CD14-positive monocyte (primary cell): ENCODE data around the gene RAB1B. TPM values are rescaled to one million over a fixed set of nuclear protein-coding genes. Genes with fewer than 3 reads are reported as not detected.

Source experiments
- DNase-seq, 3 donors: peaks; one replicate each; pipeline ENCODE4 v3.0.0-alpha.2; 2011 to 2022
- H2AFZ ChIP-seq: 2 replicates; pipeline ENCODE4 v1.6.0; 2012; ENCODE audit warnings: mild to moderate bottlenecking, low read depth, low read length, inconsistent platforms; ENCODE audit not compliant: insufficient read depth, poor library complexity, severe bottlenecking
- H3K27ac ChIP-seq, 2 donors: 1 replicate in 1 of 2; 2 replicates in 1 of 2; pipeline ENCODE4 v1.5.1; 2012 to 2013; ENCODE audit warnings: low read length in 2 of 2, control low read depth in 1 of 2, inconsistent platforms in 1 of 2, low read depth in 1 of 2, mild to moderate bottlenecking in 1 of 2
- H3K27me3 ChIP-seq, 2 donors: one replicate each; pipeline versions ENCODE4 v1.6.0 to v1.6.1; 2011 to 2013; ENCODE audit warnings: low read length in 2 of 2; ENCODE audit not compliant: control insufficient read depth in 2 of 2, insufficient read depth in 2 of 2
- H3K36me3 ChIP-seq, 2 donors: replicated peaks in 1 of 2; 1 replicate in 1 of 2; 2 replicates in 1 of 2; pipeline versions ENCODE4 v1.5.1 to v1.6.1; 2012 to 2013; ENCODE audit warnings: low read length in 2 of 2, control low read depth in 1 of 2, inconsistent platforms in 1 of 2, mild to moderate bottlenecking in 1 of 2; ENCODE audit not compliant: insufficient read depth in 2 of 2, control insufficient read depth in 1 of 2
- H3K4me1 ChIP-seq, 2 donors: 1 replicate in 1 of 2; 2 replicates in 1 of 2; pipeline versions ENCODE4 v1.5.1 to v1.6.1; 2012 to 2013; ENCODE audit warnings: low read length in 2 of 2, control low read depth in 1 of 2, inconsistent platforms in 1 of 2, mild to moderate bottlenecking in 1 of 2, moderate library complexity in 1 of 2; ENCODE audit not compliant: insufficient read depth in 2 of 2, control insufficient read depth in 1 of 2
- H3K4me2 ChIP-seq: replicated peaks from 2 replicates; pipeline ENCODE3; 2012; ENCODE audit warnings: low read length, moderate library complexity, mild to moderate bottlenecking; ENCODE audit not compliant: poor library complexity, severe bottlenecking; ENCODE audit errors: extremely low read depth
- H3K4me3 ChIP-seq, 3 experiments: fragments of 200-600 bp in 1 of 3; sonication (generic) in 1 of 3; replicated peaks in 1 of 3; 1 replicate in 2 of 3; 2 replicates in 1 of 3; pipeline ENCODE4 v1.5.1; 2011 to 2013; ENCODE audit warnings: low read length in 3 of 3, mild to moderate bottlenecking in 3 of 3, control low read depth in 2 of 3, low read depth in 2 of 3, inconsistent platforms in 1 of 3, moderate library complexity in 1 of 3
- H3K79me2 ChIP-seq: 2 replicates; pipeline ENCODE4 v1.6.0; 2012; ENCODE audit warnings: mild to moderate bottlenecking, control low read depth, inconsistent platforms, low read length, moderate library complexity; ENCODE audit not compliant: insufficient read depth
- H3K9ac ChIP-seq: 2 replicates; pipeline ENCODE4 v1.6.0; 2017; ENCODE audit warnings: low read length, mild to moderate bottlenecking; ENCODE audit not compliant: insufficient read depth, poor library complexity, severe bottlenecking
- H3K9me3 ChIP-seq, 2 donors: replicated peaks in 1 of 2; 1 replicate in 1 of 2; 2 replicates in 1 of 2; pipeline versions ENCODE4 v1.5.1 to v1.6.1; 2012 to 2013; ENCODE audit warnings: low read length in 2 of 2, control low read depth in 1 of 2; ENCODE audit not compliant: control insufficient read depth in 1 of 2, insufficient read depth in 1 of 2
- H4K20me1 ChIP-seq: 2 replicates; pipeline ENCODE4 v1.6.0; 2012; ENCODE audit warnings: mild to moderate bottlenecking, low read length, control low read depth, moderate library complexity; ENCODE audit not compliant: insufficient read depth
- H3K27ac Mint-ChIP-seq, 7 donors: one replicate each; pipeline ENCODE4 v1.8.0; 2020; ENCODE audit warnings: mild to moderate bottlenecking in 7 of 7, mixed read lengths in 7 of 7, moderate library complexity in 6 of 7, inconsistent platforms in 2 of 7
- H3K27me3 Mint-ChIP-seq, 3 donors: one replicate each; pipeline ENCODE4 v1.8.0; 2021 to 2022; ENCODE audit warnings: low read depth in 3 of 3, mild to moderate bottlenecking in 3 of 3, mixed read lengths in 3 of 3, moderate library complexity in 3 of 3, inconsistent platforms in 1 of 3
- H3K36me3 Mint-ChIP-seq, 2 donors: one replicate each; pipeline ENCODE4 v1.8.0; 2020; ENCODE audit warnings: mixed read lengths in 2 of 2, inconsistent platforms in 1 of 2, mild to moderate bottlenecking in 1 of 2
- H3K4me1 Mint-ChIP-seq: one replicate; pipeline ENCODE4 v1.8.0; 2020; ENCODE audit warnings: mild to moderate bottlenecking, mixed read lengths
- H3K4me3 Mint-ChIP-seq, 2 donors: one replicate each; pipeline ENCODE4 v1.8.0; 2020; ENCODE audit warnings: mild to moderate bottlenecking in 2 of 2, mixed read lengths in 2 of 2, moderate library complexity in 1 of 2
- H3K9me3 Mint-ChIP-seq, 7 donors: one replicate each; pipeline ENCODE4 v1.8.0; 2020 to 2022; ENCODE audit warnings: mixed read lengths in 7 of 7, mild to moderate bottlenecking in 6 of 7, moderate library complexity in 6 of 7, inconsistent platforms in 2 of 7
- CTCF ChIP-seq: fragments of 200-600 bp; IDR thresholded peaks from one replicate; pipeline ENCODE4 v1.8.0; 2022; ENCODE audit warnings: antibody characterized with exemption, mild to moderate bottlenecking
- WGBS: methylation state at CpG from one replicate; pipeline ENCODE4 v1.1.5; 2013; ENCODE audit warnings: missing lambda C conversion rate; ENCODE audit not compliant: insufficient coverage; 5-methylcytosine and 5-hydroxymethylcytosine counted together
- intact Hi-C, 2 donors: fragments of 100-400 bp; cut with micrococcal nuclease; formaldehyde crosslinking; loops; one replicate each; pipeline versions ENCODE4 v1.15.0 to v1.15.1; 2023
- polyA plus RNA-seq, 3 donors: library from polyadenylated mRNA; depleted of rRNA in 1 of 3; unstranded in 2 of 3; stranded (reverse) in 1 of 3; fragments of 300-500 nt in 2 of 3; fragments of >200 nt in 1 of 3; fragmentation: Illumina TruSeq in 2 of 3; gene quantifications; 1 replicate in 2 of 3; 2 replicates in 1 of 3; pipeline ENCODE4 v1.2.3, GENCODE V29; 2012 to 2021

The RAB1B gene
- polyA plus RNA-seq, 3 donors: 17.9 to 90.5 (median 18.8) TPM

- Histone ChIP-seq H4K20me1 (no peaks in the 10 kb centered on the region), H3K4me2 (peak within 1 kb of the TSS; percentile 73), H3K27me3 (peaks cover 24 to 44% of the 10 kb centered on the region in 2 donors), H3K27ac (no peak within 1 kb of the TSS), H3K79me2 (no peaks in the 10 kb centered on the region), H2AFZ (no peak within 1 kb of the TSS), H3K4me1 (peaks cover 34 to 40% of the 10 kb centered on the region in 2 donors), H3K9me3 (peaks cover 0 to 11% of the 10 kb centered on the region in 2 donors), H3K9ac (no peak within 1 kb of the TSS), H3K4me3 (peak within 1 kb of the TSS in 1 of 3 experiments; percentile 66), H3K36me3 (no peaks in the 10 kb centered on the region)
- peaks cover 4 to 7% of the 10 kb centered on the region in 2 donors for H3K36me3 Mint-ChIP-seq
- H3K4me1 Mint-ChIP-seq: peaks cover 33% of the 10 kb centered on the region
- peaks cover 0 to 7% (median 4%) of the 10 kb centered on the region in 7 donors for H3K9me3 Mint-ChIP-seq
- no peak for DNase-seq
- intact Hi-C loops: no loop called here
- H3K27me3 Mint-ChIP-seq: peaks cover 39 to 51% (median 39%) of the 10 kb centered on the region in 3 donors
- H3K27ac Mint-ChIP-seq: no peak within 1 kb of the TSS
- TF ChIP-seq CTCF: no peak
- 3% methylated on average over 95 of the region's 95 CpGs for WGBS
- H3K4me3 Mint-ChIP-seq: peak within 1 kb of the TSS; percentile 37 to 94
Observed at GRCh38 chr11:66291706-66292542, 23.5 kb downstream of the RAB1B start, which contains the start of gene TMEM151A. TSS of gene TMEM151A (plus strand) at chr11:66291894. CDS start at chr11:66292014, 120 bp downstream.

- peaks cover 24 to 49% of the 10 kb centered on the region in 2 donors for H3K27me3 ChIP-seq
- peaks cover 39 to 56% (median 42%) of the 10 kb centered on the region in 3 donors for H3K27me3 Mint-ChIP-seq
- intact Hi-C loops: no loop called here
- no peak overlapping the region for H3K4me3 ChIP-seq
- H3K79me2 ChIP-seq: no peaks in the 10 kb centered on the region
- H3K36me3 Mint-ChIP-seq: peaks cover 4 to 7% of the 10 kb centered on the region in 2 donors
- no peak overlapping the region for H3K27ac ChIP-seq
- H3K4me2 ChIP-seq: peak overlapping the region; percentile 73
- H3K36me3 ChIP-seq: no peaks in the 10 kb centered on the region
- H3K9ac ChIP-seq: no peak overlapping the region
- peaks cover 0 to 11% of the 10 kb centered on the region in 2 donors for H3K9me3 ChIP-seq
- peaks cover 26 to 32% of the 10 kb centered on the region in 2 donors for H3K4me1 ChIP-seq
- H4K20me1 ChIP-seq: no peaks in the 10 kb centered on the region
- H3K4me1 Mint-ChIP-seq: peaks cover 25% of the 10 kb centered on the region
- no peak for TF ChIP-seq CTCF
- no peak for DNase-seq
- 58% methylated on average over 14 of the region's 17 CpGs for WGBS
- H3K27ac Mint-ChIP-seq: no peak overlapping the region
- peaks cover 0 to 7% (median 4%) of the 10 kb centered on the region in 7 donors for H3K9me3 Mint-ChIP-seq
- no peak overlapping the region for H2AFZ ChIP-seq
- H3K4me3 Mint-ChIP-seq: peak overlapping the region; percentile 35 to 83
Observed at GRCh38 chr11:66292543-66293332, 24.3 kb downstream of the RAB1B start.
